NOMO-1 treated with DMSO at 0.1 percent for 48 hours (cell line): ENCODE data around the gene OGDH.
A peak's percentile ranks its signal among the peaks of the same experiment; 100 is the strongest.
"Not testable (repeated sequence)": the region's sequence is repeated elsewhere in the genome, so short reads cannot be mapped to it uniquely, and the experiment has no call there.

ENCODE experiments used
- DNase-seq: peaks from one replicate; lab custom pipeline; 2025; ENCODE audit not compliant: unreplicated experiment; lab: John Stamatoyannopoulos, UW

Gene OGDH

DNA sequence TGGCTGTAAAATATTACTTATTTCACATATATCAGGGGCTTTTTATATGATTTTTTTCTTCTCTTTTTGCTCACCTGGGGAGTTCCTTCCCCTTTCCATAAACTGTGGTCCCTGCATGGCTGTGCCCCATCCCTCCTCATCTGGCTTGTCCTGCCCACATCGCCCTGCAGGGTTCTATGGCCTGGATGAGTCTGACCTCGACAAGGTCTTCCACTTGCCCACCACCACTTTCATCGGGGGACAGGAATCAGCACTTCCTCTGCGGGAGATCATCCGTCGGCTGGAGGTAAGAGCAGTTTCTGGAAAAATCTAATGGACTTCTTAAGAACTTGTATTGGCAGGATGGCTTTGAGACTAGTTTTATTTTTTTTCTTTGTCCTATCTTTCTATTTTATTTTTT is 60.1 kb downstream of the OGDH start:
- DNase-seq = no peak

GRCh38 chr7:44667190-44667589 is 60.8 kb downstream of the OGDH start:
- DNase-seq = peak; percentile 48

GRCh38 chr7:44671069-44671468 is 64.6 kb downstream of the OGDH start:
- no peak for DNase-seq

DNA sequence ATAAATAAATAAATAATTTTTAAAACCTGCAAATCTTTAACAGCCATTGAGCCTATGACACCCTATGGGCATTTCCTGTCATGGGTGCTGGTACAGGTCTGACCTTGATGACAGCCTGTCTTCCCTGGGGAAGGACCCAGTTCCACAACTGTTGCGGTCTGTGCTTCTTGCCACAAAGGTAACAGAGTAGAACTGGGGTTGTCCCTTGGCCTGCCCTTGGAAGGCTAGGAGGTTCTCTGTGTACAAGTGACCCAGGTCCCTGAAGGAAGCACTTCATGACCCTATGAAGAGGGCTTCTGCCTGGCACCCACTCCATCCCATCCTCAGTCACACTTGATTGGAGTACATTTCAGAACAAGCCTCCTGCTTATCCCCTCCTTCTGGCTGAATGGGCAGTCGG is 66.9 kb downstream of the OGDH start:
- DNase-seq = no peak

DNA sequence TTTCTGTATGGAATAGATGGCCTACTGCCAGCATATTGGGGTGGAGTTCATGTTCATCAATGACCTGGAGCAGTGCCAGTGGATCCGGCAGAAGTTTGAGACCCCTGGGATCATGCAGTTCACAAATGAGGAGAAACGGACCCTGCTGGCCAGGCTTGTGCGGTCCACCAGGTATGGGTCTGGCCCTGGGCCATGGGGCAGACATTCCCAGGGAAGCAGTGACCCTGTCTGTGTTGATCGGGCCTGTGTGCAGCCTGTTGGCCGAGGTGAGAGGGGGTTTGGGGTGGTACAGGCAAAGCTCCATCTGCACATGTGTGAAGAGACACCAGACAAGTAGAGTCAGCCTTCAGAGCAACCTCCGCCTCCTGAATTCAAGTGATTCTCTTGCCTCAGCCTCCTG is 67.3 kb downstream of the OGDH start:
- no peak for DNase-seq

- no peak for DNase-seq
Observed at GRCh38 chr7:44674381-44674780, 68.0 kb downstream of the OGDH start.

- no peak for DNase-seq
Observed at GRCh38 chr7:44676776-44677175, 70.3 kb downstream of the OGDH start.

- DNase-seq = no peak
Observed at GRCh38 chr7:44678101-44678470, 71.7 kb downstream of the OGDH start.

DNA sequence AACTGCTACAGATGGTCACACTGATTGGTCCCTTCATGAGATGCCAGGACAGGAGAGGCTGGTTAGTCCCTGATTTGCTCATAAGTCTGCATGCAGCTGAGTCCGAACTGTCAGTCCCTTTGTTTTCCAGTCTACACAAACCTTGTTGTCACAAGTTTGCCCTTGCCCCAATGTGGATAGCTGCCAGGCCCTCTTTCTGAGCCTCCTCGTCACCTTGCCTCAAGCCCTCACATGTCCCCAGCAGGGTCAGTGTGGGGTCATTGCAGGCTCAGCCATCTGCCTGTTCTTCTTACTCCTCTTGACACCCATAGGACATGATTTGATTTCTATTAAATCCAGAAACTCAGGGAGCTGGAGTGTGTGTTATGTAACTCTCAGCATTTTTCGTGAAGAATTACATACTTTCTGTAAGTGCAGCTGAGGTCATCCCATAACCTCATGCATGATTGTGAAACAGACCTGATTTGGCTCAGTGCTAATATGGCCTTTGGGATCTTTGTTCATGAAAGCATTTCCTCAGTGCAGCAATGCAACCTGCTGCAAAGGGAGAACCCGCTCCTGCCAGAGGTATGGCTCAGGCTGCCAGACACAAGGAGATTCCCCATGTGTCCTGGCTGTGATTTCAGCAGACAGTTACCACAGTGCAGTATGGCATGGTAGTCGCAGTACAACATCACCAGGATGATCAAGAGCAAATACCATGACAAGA is 72.2 kb downstream of the OGDH start:
- peak; percentile 48 for DNase-seq

DNA sequence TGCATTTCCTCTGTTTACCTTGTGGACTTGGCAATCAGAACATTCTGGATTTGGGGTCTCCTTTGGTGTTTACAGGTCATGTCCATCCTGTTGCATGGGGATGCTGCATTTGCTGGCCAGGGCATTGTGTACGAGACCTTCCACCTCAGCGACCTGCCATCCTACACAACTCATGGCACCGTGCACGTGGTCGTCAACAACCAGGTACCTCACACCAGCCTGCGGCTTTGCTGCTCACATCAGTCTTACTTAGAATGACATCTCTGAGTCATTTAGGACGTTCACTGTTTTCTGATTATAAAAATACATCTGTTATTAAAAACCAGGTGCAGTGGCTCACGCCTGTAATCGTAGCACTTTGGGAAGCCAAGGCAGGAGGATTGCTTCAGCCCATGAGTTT is 75.2 kb downstream of the OGDH start:
- no peak for DNase-seq

- no peak for DNase-seq
Observed at GRCh38 chr7:44685723-44686122, 79.3 kb downstream of the OGDH start.

DNA sequence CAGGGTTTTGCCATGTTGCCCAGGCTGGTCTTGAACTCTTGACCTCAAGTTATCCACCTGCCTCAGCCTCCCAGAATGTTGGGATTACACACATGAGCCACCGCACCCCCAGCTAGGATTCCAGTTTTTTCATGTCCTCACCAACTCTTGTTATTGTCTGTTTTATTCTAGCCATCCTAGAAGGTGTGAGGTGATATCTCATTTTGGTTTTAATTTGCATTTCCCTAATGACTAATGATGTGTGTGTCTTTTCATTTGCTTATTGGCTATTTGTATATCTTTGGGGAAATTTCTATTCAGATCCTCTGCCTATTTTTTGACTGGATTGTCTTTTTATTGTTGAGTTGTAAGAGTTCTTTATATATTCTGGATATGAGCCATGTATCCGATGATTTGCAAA is 83.0 kb downstream of the OGDH start:
- DNase-seq = no peak

DNA sequence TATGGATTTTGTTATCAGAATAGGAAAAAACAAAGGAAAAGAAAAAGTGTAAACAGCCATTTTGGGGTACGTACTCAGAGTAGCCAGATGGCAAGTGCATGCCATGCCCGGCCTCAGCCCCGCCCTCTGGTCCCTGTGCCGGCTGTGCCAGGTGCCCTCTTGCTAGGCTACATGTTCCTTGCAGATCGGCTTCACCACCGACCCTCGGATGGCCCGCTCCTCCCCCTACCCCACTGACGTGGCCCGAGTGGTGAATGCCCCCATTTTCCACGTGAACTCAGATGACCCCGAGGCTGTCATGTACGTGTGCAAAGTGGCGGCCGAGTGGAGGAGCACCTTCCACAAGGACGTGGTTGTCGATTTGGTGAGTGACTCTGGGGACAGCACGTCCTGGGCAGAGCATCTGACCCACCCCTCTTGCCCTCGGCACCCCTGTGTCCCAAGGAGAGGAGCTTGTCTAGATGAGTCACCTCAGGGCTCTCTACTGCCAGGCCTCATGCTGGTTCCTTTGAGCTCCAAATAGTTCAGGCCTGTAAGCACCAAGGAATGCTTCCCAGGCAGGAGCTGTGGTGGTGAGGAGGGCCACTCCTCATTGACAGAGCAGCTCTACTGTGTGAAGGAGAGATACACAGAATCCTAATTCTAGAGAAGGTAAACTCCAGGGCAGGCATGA is 87.3 kb downstream of the OGDH start:
- DNase-seq = no peak

DNA sequence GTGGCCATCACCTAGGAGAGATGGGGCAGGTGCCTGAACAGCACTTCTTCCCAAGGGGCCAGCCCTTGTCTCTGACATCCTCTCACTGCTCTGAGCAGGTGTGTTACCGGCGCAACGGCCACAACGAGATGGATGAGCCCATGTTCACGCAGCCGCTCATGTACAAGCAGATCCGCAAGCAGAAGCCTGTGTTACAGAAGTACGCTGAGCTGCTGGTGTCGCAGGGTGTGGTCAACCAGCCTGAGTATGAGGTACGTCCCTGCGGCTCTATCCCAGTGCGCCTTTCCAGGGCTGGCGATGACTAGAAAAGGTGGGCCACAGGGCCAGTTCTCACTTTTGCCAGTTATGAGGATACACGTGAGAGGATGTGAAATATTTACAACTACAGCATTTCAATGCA is 87.9 kb downstream of the OGDH start:
- no peak for DNase-seq

- no peak for DNase-seq
Observed at GRCh38 chr7:44694766-44695165, 88.3 kb downstream of the OGDH start.

- DNase-seq = no peak
Observed at GRCh38 chr7:44695756-44696155, 89.3 kb downstream of the OGDH start.

GRCh38 chr7:44696728-44697127 is 90.3 kb downstream of the OGDH start:
- no peak for DNase-seq

DNA sequence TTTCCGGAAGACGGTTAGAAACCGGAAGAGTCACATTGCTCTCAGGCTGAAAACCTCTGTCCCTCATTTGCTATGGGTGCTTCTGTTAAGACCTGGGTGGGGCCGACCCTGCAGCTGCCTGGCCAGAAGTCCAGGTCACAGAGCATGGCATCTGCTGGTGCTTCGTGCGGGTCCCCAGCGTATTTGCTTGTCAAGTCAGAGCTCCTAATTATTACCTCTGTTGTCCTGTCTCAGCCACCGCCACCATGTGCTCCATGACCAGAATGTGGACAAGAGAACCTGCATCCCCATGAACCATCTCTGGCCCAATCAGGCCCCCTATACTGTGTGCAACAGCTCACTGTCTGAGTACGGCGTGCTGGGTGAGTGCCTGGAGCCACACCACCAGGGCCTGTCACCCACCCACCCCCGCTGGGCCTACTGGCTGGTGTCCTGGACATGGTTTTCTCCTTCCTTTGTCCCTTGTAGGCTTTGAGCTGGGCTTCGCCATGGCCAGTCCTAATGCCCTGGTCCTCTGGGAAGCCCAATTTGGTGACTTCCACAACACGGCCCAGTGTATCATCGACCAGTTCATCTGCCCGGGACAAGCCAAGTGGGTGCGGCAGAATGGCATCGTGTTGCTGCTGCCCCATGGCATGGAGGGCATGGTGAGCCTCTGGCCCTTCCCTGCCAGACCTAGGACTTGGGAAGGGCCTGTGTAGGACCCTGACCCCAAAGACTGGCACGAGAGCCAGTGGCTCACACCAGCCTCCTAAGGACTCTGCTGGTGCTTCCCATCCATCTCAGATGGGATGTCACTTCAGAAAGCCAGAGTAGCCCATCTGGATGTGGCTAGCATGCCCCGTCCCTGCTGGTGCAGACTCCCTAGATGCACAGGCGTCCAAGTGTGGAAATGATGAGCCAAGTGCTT is 91.0 kb downstream of the OGDH start:
- no peak for DNase-seq

DNA sequence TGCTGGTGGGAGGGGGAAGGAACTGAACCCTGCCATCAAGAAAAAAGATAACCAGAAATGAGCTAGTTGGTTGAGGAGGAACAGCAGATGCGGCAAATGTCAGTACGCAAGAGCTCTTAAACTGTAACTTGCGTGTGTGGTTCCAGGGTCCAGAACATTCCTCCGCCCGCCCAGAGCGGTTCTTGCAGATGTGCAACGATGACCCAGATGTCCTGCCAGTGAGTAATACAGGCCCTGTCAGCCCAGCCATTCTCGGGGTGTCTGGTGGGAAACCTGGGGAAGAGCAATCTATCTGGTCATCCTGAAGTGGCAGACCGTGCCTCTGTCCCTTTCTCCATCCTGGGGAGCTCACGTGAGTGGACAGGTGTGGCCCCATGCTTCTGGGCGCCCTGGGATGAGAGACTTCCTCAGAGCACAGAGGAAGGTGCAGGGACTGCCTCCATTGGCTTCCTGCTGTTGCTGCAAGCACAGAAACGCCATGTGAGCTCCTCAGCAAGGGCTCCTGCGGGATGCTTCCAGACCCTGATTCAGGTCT is 91.7 kb downstream of the OGDH start:
- DNase-seq = no peak

- DNase-seq = not testable (repeated sequence)
Observed at GRCh38 chr7:44699598-44699997, 93.2 kb downstream of the OGDH start.

- no peak for DNase-seq
Observed at GRCh38 chr7:44700322-44700721, 93.9 kb downstream of the OGDH start.

- DNase-seq = not testable (repeated sequence)
Observed at GRCh38 chr7:44703391-44703790, 97.0 kb downstream of the OGDH start.
